ENCODE data around the gene VSIG4.

The VSIG4 gene

DNA sequence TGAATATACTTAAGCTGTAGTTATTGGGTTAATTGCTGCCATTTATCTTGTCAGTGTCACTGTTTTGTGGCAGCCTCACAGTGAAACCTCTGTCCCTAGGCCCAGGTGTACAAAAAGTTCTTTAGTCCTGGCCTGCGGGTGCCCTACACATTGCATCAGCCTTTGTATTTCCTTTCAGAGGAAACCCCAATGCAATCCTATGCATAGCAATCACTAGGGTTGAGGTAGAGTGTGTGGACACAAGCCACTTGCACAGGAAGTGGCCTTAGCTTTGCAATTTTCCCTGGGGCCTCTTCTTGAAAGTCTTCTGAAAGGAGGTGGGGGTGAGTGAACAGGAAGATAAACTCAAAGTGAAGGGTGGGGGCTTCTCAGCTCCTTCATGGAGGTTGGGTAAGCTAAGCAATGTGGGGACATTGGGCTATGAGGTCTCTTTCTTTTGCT, 27.8 kb downstream of the VSIG4 start:
- ChIA-PET CTCF (no interaction called here), POLR2A (no interaction called here)
- no peak for DNase-seq (ENCODE audit: extremely low spot score)
- TF ChIP-seq FOXA1 (IDR thresholded peaks at IDR 0.05) = no peak
- TF ChIP-seq ZNF384 (IDR thresholded peaks at IDR 0.05) = no peak
- TF ChIP-seq NFRKB (IDR thresholded peaks at IDR 0.05) = no peak

DNA sequence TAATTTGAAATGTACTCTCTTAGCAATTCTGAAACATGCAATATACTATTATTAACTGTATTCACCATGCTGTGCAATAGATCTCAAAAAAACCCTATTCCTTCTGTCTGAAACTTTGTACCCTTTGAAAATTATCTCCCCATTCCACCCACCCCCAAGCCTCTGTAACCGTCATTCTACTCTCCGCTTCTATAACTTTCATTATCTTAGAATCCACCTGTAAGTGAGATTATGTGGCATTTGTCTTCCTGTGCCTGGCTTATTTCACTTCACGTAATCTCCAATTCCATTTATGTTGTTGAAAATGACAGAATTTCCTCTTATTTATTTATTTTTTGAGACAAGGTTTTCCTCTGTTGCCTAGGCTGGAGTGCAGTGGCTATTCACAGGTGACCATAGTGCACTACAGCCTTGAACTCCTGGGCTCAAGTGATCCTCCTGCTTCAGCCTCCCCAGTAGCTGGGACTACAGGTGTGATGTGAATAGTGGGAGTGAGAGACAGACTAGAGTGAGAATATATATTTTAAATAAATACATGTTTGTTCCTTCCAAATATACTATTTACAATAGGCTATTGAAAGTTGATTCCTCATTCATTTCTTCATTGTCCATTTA, 30.5 kb downstream of the VSIG4 start:
- ChIA-PET POLR2A (no interaction called here), CTCF (no interaction called here)
- TF ChIP-seq FOXA1 (IDR thresholded peaks at IDR 0.05) (no peak), ZNF384 (IDR thresholded peaks at IDR 0.05) (no peak), TARDBP (IDR thresholded peaks at IDR 0.05) (no peak), L3MBTL2 (conservative IDR thresholded peaks at IDR 0.05) (no peak), CTBP1 (IDR thresholded peaks at IDR 0.05; ENCODE audit: borderline replicate concordance) (no peak), FOXK2 (IDR thresholded peaks at IDR 0.05) (no peak), HDGF (IDR thresholded peaks at IDR 0.05; ENCODE audit: borderline replicate concordance) (no peak), FOXM1 (IDR thresholded peaks at IDR 0.05; ENCODE audit: borderline replicate concordance) (no peak), SP1 (IDR thresholded peaks at IDR 0.05) (no peak), BHLHE40 (IDR thresholded peaks at IDR 0.05; ENCODE audit: borderline replicate concordance) (no peak), ARNT (IDR thresholded peaks at IDR 0.05) (no peak), SUZ12 (IDR thresholded peaks at IDR 0.05) (no peak)
- no peak for DNase-seq (ENCODE audit: extremely low spot score)

DNA sequence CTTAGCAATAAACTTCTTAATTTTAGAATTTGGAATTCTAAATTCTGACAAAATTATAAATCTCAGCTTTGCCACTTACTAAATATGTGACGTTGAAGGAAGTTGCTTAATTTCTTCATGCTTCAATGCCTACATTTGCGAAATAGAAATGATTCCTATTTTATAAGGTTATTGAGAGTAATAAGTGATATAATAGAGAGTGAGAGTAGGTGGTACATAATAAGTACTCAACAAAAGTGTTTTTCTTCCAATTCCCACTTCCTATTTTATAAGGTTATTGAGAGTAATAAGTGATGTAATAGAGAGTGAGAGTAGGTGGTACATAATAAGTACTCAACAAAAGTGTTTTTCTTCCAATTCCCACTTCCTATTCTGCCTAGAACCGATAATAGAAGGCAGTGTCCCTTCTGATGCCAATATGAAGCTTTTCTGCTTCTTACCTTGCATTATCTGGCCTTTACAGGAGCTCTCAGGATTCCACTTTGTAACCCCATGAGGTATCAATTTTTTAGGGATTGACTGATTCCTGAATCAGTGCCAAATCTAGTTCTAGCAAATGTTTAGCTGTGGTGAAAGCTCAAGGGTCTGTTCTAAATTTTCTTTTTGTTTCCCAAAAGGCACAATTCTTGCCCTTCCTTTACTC, 31.4 kb downstream of the VSIG4 start:
- CTCF ChIA-PET = no interaction called here
- POLR2A ChIA-PET = no interaction called here
- no peak for TF ChIP-seq ZNF384 (IDR thresholded peaks at IDR 0.05)
- no peak for TF ChIP-seq FOXK2 (IDR thresholded peaks at IDR 0.05)
- no peak for TF ChIP-seq NFRKB (IDR thresholded peaks at IDR 0.05)
- TF ChIP-seq HDGF (IDR thresholded peaks at IDR 0.05; ENCODE audit: borderline replicate concordance) = no peak
- DNase-seq (ENCODE audit: extremely low spot score) = no peak

DNA sequence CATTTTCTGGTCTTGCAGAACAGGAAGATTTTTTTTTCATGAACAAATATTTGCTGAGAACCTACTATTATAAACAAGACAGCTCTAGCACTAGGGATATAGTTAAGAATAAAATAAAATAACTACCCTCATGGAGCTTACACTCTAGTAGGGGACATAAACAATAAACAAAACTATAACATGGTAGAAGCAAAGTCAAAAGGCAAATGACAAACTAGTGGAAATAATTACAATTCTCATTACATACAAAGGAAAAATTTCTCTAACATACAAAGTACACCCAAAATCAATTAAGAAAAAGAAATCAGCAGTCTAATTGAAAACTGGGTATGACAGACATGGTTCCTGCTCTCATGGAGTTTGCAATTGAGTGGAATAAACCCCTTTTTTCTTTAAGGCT, 32.0 kb downstream of the VSIG4 start:
- CTCF ChIA-PET = no interaction called here
- no peak for DNase-seq (ENCODE audit: extremely low spot score)
- POLR2A ChIA-PET = no interaction called here
- TF ChIP-seq SUZ12 (IDR thresholded peaks at IDR 0.05) (no peak), ARNT (IDR thresholded peaks at IDR 0.05) (no peak), BHLHE40 (IDR thresholded peaks at IDR 0.05; ENCODE audit: borderline replicate concordance) (no peak), NFRKB (IDR thresholded peaks at IDR 0.05) (no peak), ZNF384 (IDR thresholded peaks at IDR 0.05) (no peak), HDGF (IDR thresholded peaks at IDR 0.05; ENCODE audit: borderline replicate concordance) (no peak), L3MBTL2 (conservative IDR thresholded peaks at IDR 0.05) (no peak), ELF4 (IDR thresholded peaks at IDR 0.05) (no peak), LEF1 (IDR thresholded peaks at IDR 0.05; ENCODE audit: borderline replicate concordance) (no peak)

DNA sequence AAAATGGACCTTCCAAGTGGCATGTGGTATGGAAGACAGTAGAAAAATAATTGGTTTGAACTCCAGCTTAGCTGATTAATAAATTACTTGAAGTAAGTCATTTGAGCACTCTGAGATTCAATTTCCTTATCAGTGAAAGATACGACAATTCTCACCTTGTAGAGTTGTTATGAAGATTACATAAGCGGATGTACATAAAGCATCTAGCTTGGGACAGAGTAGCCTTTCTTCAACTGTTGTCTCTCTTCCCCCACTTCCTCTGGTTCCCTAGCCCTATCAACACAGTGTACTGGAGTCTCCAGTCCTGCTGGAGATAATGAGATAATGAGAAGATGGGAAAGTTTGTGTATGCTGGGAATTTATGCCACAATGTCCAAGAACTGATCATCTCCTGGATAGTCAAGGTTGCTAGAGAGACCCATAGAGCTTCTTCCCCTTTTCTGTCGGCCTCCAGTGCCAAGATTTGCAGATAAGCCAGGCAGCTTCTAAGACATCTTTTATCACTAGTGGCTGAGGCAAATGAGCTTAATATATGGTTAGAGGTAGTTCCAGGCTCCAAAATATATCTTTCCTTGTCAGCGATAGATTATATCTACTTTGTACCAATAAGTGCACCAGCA, 33.9 kb downstream of the VSIG4 start:
- ChIA-PET CTCF (no interaction called here), POLR2A (no interaction called here)
- no peak for DNase-seq (ENCODE audit: extremely low spot score)
- no peak for TF ChIP-seq HDGF (IDR thresholded peaks at IDR 0.05; ENCODE audit: borderline replicate concordance)
- no peak for TF ChIP-seq ARNT (IDR thresholded peaks at IDR 0.05)
- no peak for TF ChIP-seq SUZ12 (IDR thresholded peaks at IDR 0.05)
- TF ChIP-seq ELF4 (IDR thresholded peaks at IDR 0.05) = no peak
- TF ChIP-seq L3MBTL2 (conservative IDR thresholded peaks at IDR 0.05) = no peak
- TF ChIP-seq SP1 (IDR thresholded peaks at IDR 0.05) = no peak
- TF ChIP-seq LEF1 (IDR thresholded peaks at IDR 0.05; ENCODE audit: borderline replicate concordance) = no peak
- TF ChIP-seq FOXM1 (IDR thresholded peaks at IDR 0.05; ENCODE audit: borderline replicate concordance) = no peak
- TF ChIP-seq ZNF384 (IDR thresholded peaks at IDR 0.05) = no peak
- TF ChIP-seq, protein P1, sequence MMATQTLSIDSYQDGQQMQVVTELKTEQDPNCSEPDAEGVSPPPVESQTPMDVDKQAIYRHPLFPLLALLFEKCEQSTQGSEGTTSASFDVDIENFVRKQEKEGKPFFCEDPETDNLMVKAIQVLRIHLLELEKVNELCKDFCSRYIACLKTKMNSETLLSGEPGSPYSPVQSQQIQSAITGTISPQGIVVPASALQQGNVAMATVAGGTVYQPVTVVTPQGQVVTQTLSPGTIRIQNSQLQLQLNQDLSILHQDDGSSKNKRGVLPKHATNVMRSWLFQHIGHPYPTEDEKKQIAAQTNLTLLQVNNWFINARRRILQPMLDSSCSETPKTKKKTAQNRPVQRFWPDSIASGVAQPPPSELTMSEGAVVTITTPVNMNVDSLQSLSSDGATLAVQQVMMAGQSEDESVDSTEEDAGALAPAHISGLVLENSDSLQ (IDR thresholded peaks at IDR 0.05) = no peak
- TF ChIP-seq TARDBP (IDR thresholded peaks at IDR 0.05) = no peak
- TF ChIP-seq CTBP1 (IDR thresholded peaks at IDR 0.05; ENCODE audit: borderline replicate concordance) = no peak

DNA sequence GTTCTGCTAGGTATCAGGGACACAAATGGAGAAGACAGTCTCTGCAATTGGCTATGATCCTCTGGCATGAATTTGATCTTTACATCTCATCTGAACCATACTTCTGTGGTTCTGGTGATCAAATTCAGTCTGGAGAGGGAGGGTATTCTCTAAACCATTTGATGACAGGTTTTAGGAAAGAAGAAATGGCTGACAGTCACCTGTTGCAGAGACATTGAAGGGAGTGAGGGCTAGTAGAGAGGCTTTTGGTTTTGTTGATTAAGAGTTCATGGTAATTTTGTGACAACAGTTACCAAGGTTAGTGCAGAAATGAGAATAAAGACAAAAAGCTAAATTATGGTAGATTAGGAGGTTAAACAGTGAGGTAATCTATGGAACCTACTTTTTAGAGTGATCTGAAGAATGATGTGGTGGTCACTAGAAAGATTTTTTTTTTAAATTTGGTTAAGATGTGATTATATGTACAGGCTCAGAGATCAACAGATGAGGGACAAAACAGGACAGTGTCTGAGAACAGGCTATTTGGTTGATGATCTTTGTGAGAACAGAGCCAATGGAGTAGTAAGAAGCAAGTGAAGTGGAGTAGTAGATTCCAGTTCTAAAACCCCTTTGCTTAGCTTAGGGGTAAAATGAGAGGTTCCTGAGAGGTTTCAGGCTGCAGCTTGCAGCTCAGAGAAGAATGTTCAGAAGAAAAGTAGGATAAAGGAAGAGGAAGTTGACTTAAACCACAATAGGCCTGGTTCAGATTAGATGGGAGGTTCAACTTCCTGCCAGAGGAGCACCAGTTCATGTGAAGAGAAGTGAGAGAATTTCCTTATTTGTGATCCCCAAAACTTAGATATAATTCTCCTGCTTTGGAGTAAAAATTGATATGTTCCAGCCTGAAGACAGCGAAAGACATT, 34.7 kb downstream of the VSIG4 start:
- POLR2A ChIA-PET = no interaction called here
- no peak for TF ChIP-seq HDGF (IDR thresholded peaks at IDR 0.05; ENCODE audit: borderline replicate concordance)
- no peak for TF ChIP-seq FOXM1 (IDR thresholded peaks at IDR 0.05; ENCODE audit: borderline replicate concordance)
- TF ChIP-seq ELF4 (IDR thresholded peaks at IDR 0.05) = no peak
- no peak for TF ChIP-seq ZNF384 (IDR thresholded peaks at IDR 0.05)
- no peak for TF ChIP-seq FOXA1 (IDR thresholded peaks at IDR 0.05)
- no peak for TF ChIP-seq NFRKB (IDR thresholded peaks at IDR 0.05)
- TF ChIP-seq BHLHE40 (IDR thresholded peaks at IDR 0.05; ENCODE audit: borderline replicate concordance) = no peak
- TF ChIP-seq, protein P1 (IDR thresholded peaks at IDR 0.05) = no peak
- TF ChIP-seq L3MBTL2 (conservative IDR thresholded peaks at IDR 0.05) = no peak
- TF ChIP-seq CTBP1 (IDR thresholded peaks at IDR 0.05; ENCODE audit: borderline replicate concordance) = no peak
- TF ChIP-seq SP1 (IDR thresholded peaks at IDR 0.05) = no peak
- no peak for TF ChIP-seq FOXK2 (IDR thresholded peaks at IDR 0.05)
- TF ChIP-seq ARNT (IDR thresholded peaks at IDR 0.05) = no peak
- TF ChIP-seq TARDBP (IDR thresholded peaks at IDR 0.05) = no peak
- TF ChIP-seq LEF1 (IDR thresholded peaks at IDR 0.05; ENCODE audit: borderline replicate concordance) = no peak
- TF ChIP-seq SUZ12 (IDR thresholded peaks at IDR 0.05) = no peak
- DNase-seq (ENCODE audit: extremely low spot score) = no peak
- CTCF ChIA-PET = no interaction called here

Measured in HEK293T (cell line).